HepG2 (cell line): ENCODE data around the gene SKIDA1. TPM values are rescaled to one million over a fixed set of nuclear protein-coding genes. Genes with fewer than 3 reads are reported as not detected.

ENCODE experiments used
- ATAC-seq: fragments of 200-7000 bp; cut with Tn5 transposase; 3 replicates; pipeline ENCODE4 v1.9.1; 2020; ENCODE audit warnings: mild to moderate bottlenecking, moderate library complexity
- BruUV-seq: library from RNA; stranded (reverse); fragments of 400-500 nt; replicated peaks from 2 replicates; lab custom pipeline; 2021; lab: Mats Ljungman, UMichigan
- CTCF ChIA-PET: fragments of 300-600 bp; formaldehyde crosslinking; extraction: SDS; loops from one replicate; lab custom pipeline; 2021; ENCODE audit warnings: low total read pairs, inconsistent platforms, low intra/inter-chr PET ratio; lab: Yijun Ruan, JAX
- POLR2A ChIA-PET: fragments of 350-600 bp; sonication (Branson Sonifier 250); formaldehyde crosslinking; loops from one replicate; lab custom pipeline; 2020; ENCODE audit warnings: antibody characterized with exemption, inconsistent platforms; lab: Yijun Ruan, JAX
- DNase-seq: peaks from one replicate; pipeline ENCODE4 v3.0.0-alpha.2; 2015; ENCODE audit warnings: low spot score
- FAIRE-seq: peaks from 3 replicates; lab custom pipeline; 2011; peaks lifted over from hg19 to GRCh38; lab: Jason Lieb, UNC
- H2AFZ ChIP-seq: one replicate; pipeline ENCODE4 v1.6.1; 2011; ENCODE audit warnings: low read length, inconsistent platforms
- H3K27ac ChIP-seq: fragments of 300-600 bp; 3 replicates; pipeline ENCODE4 v1.8.0; 2011; ENCODE audit warnings: mixed run types, mild to moderate bottlenecking, mixed read lengths, low read length, inconsistent platforms; ENCODE audit not compliant: insufficient read depth; ENCODE audit errors: extremely low read length
- H3K27me3 ChIP-seq, 2 experiments: fragments of 200-600 bp in 1 of 2; 2 replicates in 1 of 2; 3 replicates in 1 of 2; pipeline versions ENCODE4 v1.6.0 to v1.8.0; 2011; ENCODE audit warnings: low read length in 2 of 2, mild to moderate bottlenecking in 2 of 2, moderate library complexity in 2 of 2, inconsistent platforms in 1 of 2; ENCODE audit not compliant: insufficient read depth in 2 of 2, control insufficient read depth in 1 of 2
- H3K36me3 ChIP-seq, 2 experiments: fragments of 200-600 bp in 1 of 2; replicated peaks in 1 of 2; 2 replicates in 1 of 2; 3 replicates in 1 of 2; pipeline versions ENCODE4 v1.5.1 to v1.8.0; 2011; ENCODE audit warnings: low read length in 2 of 2, inconsistent platforms in 1 of 2; ENCODE audit not compliant: insufficient read depth in 2 of 2, control insufficient read depth in 1 of 2
- H3K4me1 ChIP-seq: 2 replicates; pipeline ENCODE4 v1.5.1; 2012; ENCODE audit warnings: low read length, inconsistent platforms; ENCODE audit not compliant: insufficient read depth
- H3K4me2 ChIP-seq: 2 replicates; pipeline ENCODE4 v1.6.0; 2011; ENCODE audit warnings: low read depth, low read length, inconsistent platforms
- H3K4me3 ChIP-seq, 3 experiments: fragments of 200-600 bp in 1 of 3; sonication (generic), shearing (Covaris generic) in 1 of 3; replicated peaks in 1 of 3; 2 replicates each; pipeline ENCODE4 v1.5.1; 2011 to 2016; ENCODE audit warnings: low read length in 3 of 3, inconsistent platforms in 2 of 3, low read depth in 2 of 3, mild to moderate bottlenecking in 2 of 3, control low read depth in 1 of 3, mixed read lengths in 1 of 3; ENCODE audit not compliant: insufficient read depth in 1 of 3
- H3K79me2 ChIP-seq: one replicate; pipeline ENCODE4 v1.6.1; 2011; ENCODE audit warnings: low read length, inconsistent platforms; ENCODE audit not compliant: insufficient read depth
- H3K9ac ChIP-seq: 2 replicates; pipeline ENCODE4 v1.6.0; 2011; ENCODE audit warnings: mild to moderate bottlenecking, low read depth, low read length, inconsistent platforms; ENCODE audit not compliant: insufficient read depth
- H3K9me3 ChIP-seq: 2 replicates; pipeline ENCODE4 v1.5.1; 2012; ENCODE audit warnings: mild to moderate bottlenecking, low read length
- H4K20me1 ChIP-seq: 2 replicates; pipeline ENCODE4 v1.6.0; 2011; ENCODE audit warnings: inconsistent platforms, mild to moderate bottlenecking, low read length, moderate library complexity; ENCODE audit not compliant: insufficient read depth
- GABPA ChIP-seq, 2 experiments: IDR thresholded peaks; 2 replicates each; pipeline ENCODE4 v1.6.1; 2011 to 2016; ENCODE audit warnings: low read depth in 2 of 2, low read length in 1 of 2, missing biosample characterization in 1 of 2, missing genetic modification characterization in 1 of 2
- KLF15 ChIP-seq: sonication (generic); formaldehyde crosslinking; IDR thresholded peaks from 2 replicates; pipeline ENCODE4 v1.8.1; 2023; ENCODE audit warnings: borderline replicate concordance, mild to moderate bottlenecking, inconsistent platforms, missing genetic modification reagents, mixed read lengths
- NR2C2 ChIP-seq: sonication (generic); formaldehyde crosslinking; IDR thresholded peaks from 2 replicates; pipeline ENCODE4 v1.4.0; 2020; ENCODE audit warnings: missing genetic modification reagents, mild to moderate bottlenecking, moderate library complexity, borderline replicate concordance
- NR3C1 ChIP-seq: sonication (generic); formaldehyde crosslinking; IDR thresholded peaks from 2 replicates; pipeline ENCODE4 v1.4.0; 2020; ENCODE audit warnings: missing genetic modification reagents
- TCF7L2 ChIP-seq: IDR thresholded peaks from 2 replicates; pipeline ENCODE4 v1.6.1; 2011; ENCODE audit warnings: mild to moderate bottlenecking, low read depth, low read length, moderate library complexity
- ZNF543 ChIP-seq: sonication (generic); formaldehyde crosslinking; IDR thresholded peaks from 2 replicates; pipeline ENCODE4 v1.4.0; 2020; ENCODE audit warnings: mild to moderate bottlenecking, missing genetic modification reagents
- ZNF564 ChIP-seq: sonication (generic); formaldehyde crosslinking; IDR thresholded peaks from 2 replicates; pipeline ENCODE4 v1.8.1; 2023; ENCODE audit warnings: mild to moderate bottlenecking, missing genetic modification reagents
- whole genome bisulfite sequencing: methylation state at CpG from one replicate; pipeline ENCODE4 v1.1.6; 2017; ENCODE audit warnings: low lambda C conversion rate; 5-methylcytosine and 5-hydroxymethylcytosine counted together
- in situ Hi-C: cut with HindIII; loops from 2 replicates; pipeline ENCODE4 v1.10.0; 2017; ENCODE audit warnings: low pct_unique_long_range_greater_than_20kb; ENCODE audit not compliant: extremely low pct_ligation_motif_present
- intact Hi-C: fragments of 100-400 bp; cut with micrococcal nuclease; formaldehyde crosslinking; loops from one replicate; pipeline ENCODE4 v1.10.0; 2022; ENCODE audit not compliant: unreplicated experiment
- polyA plus RNA-seq, 8 experiments: library from polyadenylated mRNA; depleted of rRNA in 3 of 8; stranded (reverse) in 7 of 8; unstranded in 1 of 8; fragments of >200 nt; fragmentation: Illumina TruSeq in 4 of 8; extraction: Trizol in 4 of 8; gene quantifications; 2 replicates each; pipeline versions ENCODE4 v1.2.1 to v1.2.3, GENCODE V29; 2011 to 2016; ENCODE audit warnings: low read depth in 4 of 8, missing spikeins in 1 of 8, mixed read lengths in 1 of 8; ENCODE audit not compliant: insufficient read depth in 1 of 8
- total RNA-seq, 5 experiments: library from RNA; depleted of rRNA; stranded (reverse); fragments of >200 nt; fragmentation: Illumina TruSeq; extraction: Trizol; gene quantifications; 2 replicates each; pipeline ENCODE4 v1.2.3, GENCODE V29; 2016; ENCODE audit warnings: low read depth in 1 of 5
- TF ChIP-seq, protein P1 (sequence below): sonication (generic); formaldehyde crosslinking; IDR thresholded peaks from 2 replicates; pipeline ENCODE4 v1.4.0; 2020; ENCODE audit warnings: low read depth, missing genetic modification reagents
- TF ChIP-seq, protein P2 (sequence below), 2 experiments: fragments of 450-650 bp in 1 of 2; sonication (generic) in 1 of 2; formaldehyde crosslinking; IDR thresholded peaks; 2 replicates each; pipeline versions ENCODE4 v1.5.0 to v1.8.0; 2020 to 2022; ENCODE audit warnings: mild to moderate bottlenecking in 1 of 2, missing genetic modification reagents in 1 of 2
- TF ChIP-seq, protein P3 (sequence below): sonication (generic); formaldehyde crosslinking; IDR thresholded peaks from 2 replicates; pipeline ENCODE4 v1.9.0; 2021; ENCODE audit warnings: missing genetic modification reagents, mild to moderate bottlenecking, borderline replicate concordance
- TF ChIP-seq, protein P4 (sequence below): sonication (generic); formaldehyde crosslinking; IDR thresholded peaks from 2 replicates; pipeline ENCODE4 v1.4.0; 2020; ENCODE audit warnings: missing genetic modification reagents
- TF ChIP-seq, protein P5 (sequence below): fragments of 450-650 bp; IDR thresholded peaks from 2 replicates; pipeline ENCODE4 v1.6.1; 2017

Gene SKIDA1
- total and polyA plus RNA-seq, 2 of the 13 experiments (the other 11 are each of a cell fraction or from before 2014, with no cell fraction given) = 0.73 to 1.5 TPM

DNA sequence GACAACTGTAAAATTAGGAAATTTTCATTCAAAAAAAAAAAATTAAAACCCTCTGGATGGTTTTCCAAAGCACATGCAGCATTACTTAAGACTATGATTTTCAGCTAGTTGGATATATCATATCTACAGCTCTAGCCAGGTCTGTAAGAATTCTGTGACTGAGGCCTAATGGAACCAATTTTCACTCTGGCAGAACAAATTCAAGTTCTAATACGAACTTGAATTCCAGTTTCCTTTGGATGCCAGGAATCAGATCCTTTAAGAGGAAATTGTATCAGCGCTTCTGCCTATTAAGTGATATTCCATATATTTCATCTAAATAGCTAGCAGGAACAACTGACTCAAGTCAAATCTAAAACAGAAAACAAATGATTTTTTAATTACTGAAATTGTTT lies 34.8 kb downstream of the SKIDA1 start:
- in situ Hi-C loops (loop anchor here (10.0 to 25.0 kb wide), 2 partner anchors 203 to 464 kb away; no protein-coding TSS in a partner anchor), intact Hi-C loops (loop anchor here (10.0 kb wide), 1 partner anchor 416 kb away; no protein-coding TSS in a partner anchor)
- H3K4me2 ChIP-seq = no peak overlapping the region
- no peaks in the 10 kb centered on the region; a peak in 1 of 5 replicates for H3K27me3 ChIP-seq
- no peak overlapping the region for H3K27ac ChIP-seq
- no peak overlapping the region for H3K4me3 ChIP-seq
- BruUV-seq = no TSS peak
- ChIA-PET CTCF (no interaction called here), POLR2A (interaction anchor here (1.0 kb wide), 1 partner anchor 9 kb away, joined by 3 read pairs; no protein-coding TSS in a partner anchor)
- H2AFZ ChIP-seq = no peak overlapping the region
- H4K20me1 ChIP-seq = no peaks in the 10 kb centered on the region
- no peak for ATAC-seq
- peaks cover 3% of the 10 kb centered on the region for H3K79me2 ChIP-seq
- DNase-seq = no peak
- H3K4me1 ChIP-seq = peaks cover 19% of the 10 kb centered on the region
- H3K36me3 ChIP-seq = no peaks in the 10 kb centered on the region
- no peaks in the 10 kb centered on the region for H3K9me3 ChIP-seq
- H3K9ac ChIP-seq = no peak overlapping the region
- 89% methylated on average over 2 of the region's 2 CpGs for WGBS
- no peak for FAIRE-seq
- TF ChIP-seq, protein P1, sequence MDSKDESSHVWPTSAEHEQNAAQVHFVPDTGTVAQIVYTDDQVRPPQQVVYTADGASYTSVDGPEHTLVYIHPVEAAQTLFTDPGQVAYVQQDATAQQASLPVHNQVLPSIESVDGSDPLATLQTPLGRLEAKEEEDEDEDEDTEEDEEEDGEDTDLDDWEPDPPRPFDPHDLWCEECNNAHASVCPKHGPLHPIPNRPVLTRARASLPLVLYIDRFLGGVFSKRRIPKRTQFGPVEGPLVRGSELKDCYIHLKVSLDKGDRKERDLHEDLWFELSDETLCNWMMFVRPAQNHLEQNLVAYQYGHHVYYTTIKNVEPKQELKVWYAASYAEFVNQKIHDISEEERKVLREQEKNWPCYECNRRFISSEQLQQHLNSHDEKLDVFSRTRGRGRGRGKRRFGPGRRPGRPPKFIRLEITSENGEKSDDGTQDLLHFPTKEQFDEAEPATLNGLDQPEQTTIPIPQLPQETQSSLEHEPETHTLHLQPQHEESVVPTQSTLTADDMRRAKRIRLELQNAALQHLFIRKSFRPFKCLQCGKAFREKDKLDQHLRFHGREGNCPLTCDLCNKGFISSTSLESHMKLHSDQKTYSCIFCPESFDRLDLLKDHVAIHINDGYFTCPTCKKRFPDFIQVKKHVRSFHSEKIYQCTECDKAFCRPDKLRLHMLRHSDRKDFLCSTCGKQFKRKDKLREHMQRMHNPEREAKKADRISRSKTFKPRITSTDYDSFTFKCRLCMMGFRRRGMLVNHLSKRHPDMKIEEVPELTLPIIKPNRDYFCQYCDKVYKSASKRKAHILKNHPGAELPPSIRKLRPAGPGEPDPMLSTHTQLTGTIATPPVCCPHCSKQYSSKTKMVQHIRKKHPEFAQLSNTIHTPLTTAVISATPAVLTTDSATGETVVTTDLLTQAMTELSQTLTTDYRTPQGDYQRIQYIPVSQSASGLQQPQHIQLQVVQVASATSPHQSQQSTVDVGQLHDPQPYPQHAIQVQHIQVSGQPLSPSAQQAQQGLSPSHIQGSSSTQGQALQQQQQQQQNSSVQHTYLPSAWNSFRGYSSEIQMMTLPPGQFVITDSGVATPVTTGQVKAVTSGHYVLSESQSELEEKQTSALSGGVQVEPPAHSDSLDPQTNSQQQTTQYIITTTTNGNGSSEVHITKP (CRISPR knock-in tag) = no peak
- TF ChIP-seq NR2C2 (CRISPR knock-in tag) (no peak), TCF7L2 (no peak), ZNF564 (no peak), KLF15 (CRISPR knock-in tag) (no peak), GABPA (IDR thresholded peaks at IDR 0.05; ENCODE audit: low read depth, low read length) (no peak), GABPA (CRISPR knock-in tag; IDR thresholded peaks at IDR 0.05; ENCODE audit: low read depth) (no peak), ZNF543 (CRISPR knock-in tag) (no peak), NR3C1 (CRISPR knock-in tag) (no peak)
- TF ChIP-seq, protein P2, sequence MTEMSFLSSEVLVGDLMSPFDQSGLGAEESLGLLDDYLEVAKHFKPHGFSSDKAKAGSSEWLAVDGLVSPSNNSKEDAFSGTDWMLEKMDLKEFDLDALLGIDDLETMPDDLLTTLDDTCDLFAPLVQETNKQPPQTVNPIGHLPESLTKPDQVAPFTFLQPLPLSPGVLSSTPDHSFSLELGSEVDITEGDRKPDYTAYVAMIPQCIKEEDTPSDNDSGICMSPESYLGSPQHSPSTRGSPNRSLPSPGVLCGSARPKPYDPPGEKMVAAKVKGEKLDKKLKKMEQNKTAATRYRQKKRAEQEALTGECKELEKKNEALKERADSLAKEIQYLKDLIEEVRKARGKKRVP (CRISPR knock-in tag; IDR thresholded peaks at IDR 0.05) = no peak
- TF ChIP-seq, protein P3, sequence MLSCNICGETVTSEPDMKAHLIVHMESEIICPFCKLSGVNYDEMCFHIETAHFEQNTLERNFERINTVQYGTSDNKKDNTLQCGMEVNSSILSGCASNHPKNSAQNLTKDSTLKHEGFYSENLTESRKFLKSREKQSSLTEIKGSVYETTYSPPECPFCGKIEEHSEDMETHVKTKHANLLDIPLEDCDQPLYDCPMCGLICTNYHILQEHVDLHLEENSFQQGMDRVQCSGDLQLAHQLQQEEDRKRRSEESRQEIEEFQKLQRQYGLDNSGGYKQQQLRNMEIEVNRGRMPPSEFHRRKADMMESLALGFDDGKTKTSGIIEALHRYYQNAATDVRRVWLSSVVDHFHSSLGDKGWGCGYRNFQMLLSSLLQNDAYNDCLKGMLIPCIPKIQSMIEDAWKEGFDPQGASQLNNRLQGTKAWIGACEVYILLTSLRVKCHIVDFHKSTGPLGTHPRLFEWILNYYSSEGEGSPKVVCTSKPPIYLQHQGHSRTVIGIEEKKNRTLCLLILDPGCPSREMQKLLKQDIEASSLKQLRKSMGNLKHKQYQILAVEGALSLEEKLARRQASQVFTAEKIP (CRISPR knock-in tag) = no peak
- TF ChIP-seq, protein P4, sequence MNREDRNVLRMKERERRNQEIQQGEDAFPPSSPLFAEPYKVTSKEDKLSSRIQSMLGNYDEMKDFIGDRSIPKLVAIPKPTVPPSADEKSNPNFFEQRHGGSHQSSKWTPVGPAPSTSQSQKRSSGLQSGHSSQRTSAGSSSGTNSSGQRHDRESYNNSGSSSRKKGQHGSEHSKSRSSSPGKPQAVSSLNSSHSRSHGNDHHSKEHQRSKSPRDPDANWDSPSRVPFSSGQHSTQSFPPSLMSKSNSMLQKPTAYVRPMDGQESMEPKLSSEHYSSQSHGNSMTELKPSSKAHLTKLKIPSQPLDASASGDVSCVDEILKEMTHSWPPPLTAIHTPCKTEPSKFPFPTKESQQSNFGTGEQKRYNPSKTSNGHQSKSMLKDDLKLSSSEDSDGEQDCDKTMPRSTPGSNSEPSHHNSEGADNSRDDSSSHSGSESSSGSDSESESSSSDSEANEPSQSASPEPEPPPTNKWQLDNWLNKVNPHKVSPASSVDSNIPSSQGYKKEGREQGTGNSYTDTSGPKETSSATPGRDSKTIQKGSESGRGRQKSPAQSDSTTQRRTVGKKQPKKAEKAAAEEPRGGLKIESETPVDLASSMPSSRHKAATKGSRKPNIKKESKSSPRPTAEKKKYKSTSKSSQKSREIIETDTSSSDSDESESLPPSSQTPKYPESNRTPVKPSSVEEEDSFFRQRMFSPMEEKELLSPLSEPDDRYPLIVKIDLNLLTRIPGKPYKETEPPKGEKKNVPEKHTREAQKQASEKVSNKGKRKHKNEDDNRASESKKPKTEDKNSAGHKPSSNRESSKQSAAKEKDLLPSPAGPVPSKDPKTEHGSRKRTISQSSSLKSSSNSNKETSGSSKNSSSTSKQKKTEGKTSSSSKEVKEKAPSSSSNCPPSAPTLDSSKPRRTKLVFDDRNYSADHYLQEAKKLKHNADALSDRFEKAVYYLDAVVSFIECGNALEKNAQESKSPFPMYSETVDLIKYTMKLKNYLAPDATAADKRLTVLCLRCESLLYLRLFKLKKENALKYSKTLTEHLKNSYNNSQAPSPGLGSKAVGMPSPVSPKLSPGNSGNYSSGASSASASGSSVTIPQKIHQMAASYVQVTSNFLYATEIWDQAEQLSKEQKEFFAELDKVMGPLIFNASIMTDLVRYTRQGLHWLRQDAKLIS = no peak
- TF ChIP-seq, protein P5, sequence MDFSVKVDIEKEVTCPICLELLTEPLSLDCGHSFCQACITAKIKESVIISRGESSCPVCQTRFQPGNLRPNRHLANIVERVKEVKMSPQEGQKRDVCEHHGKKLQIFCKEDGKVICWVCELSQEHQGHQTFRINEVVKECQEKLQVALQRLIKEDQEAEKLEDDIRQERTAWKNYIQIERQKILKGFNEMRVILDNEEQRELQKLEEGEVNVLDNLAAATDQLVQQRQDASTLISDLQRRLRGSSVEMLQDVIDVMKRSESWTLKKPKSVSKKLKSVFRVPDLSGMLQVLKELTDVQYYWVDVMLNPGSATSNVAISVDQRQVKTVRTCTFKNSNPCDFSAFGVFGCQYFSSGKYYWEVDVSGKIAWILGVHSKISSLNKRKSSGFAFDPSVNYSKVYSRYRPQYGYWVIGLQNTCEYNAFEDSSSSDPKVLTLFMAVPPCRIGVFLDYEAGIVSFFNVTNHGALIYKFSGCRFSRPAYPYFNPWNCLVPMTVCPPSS = no peak
